BE2C (cell line): ENCODE results near the gene RPSA.
"Not testable (repeated sequence)": the region's sequence is repeated elsewhere in the genome, so short reads cannot be mapped to it uniquely, and the experiment has no call there.

Experiments used
- DNase-seq: peaks from one replicate; pipeline ENCODE4 v3.0.0-alpha.2; 2020
- H3K27me3 ChIP-seq: fragments of 250-450 bp; sonication (Bioruptor Pico); 2 replicates; pipeline ENCODE4 v1.5.1; 2020; ENCODE audit warnings: mild to moderate bottlenecking
- H3K36me3 ChIP-seq: fragments of 250-450 bp; sonication (Bioruptor Pico); 2 replicates; pipeline ENCODE4 v1.5.1; 2020; ENCODE audit warnings: mild to moderate bottlenecking
- H3K4me1 ChIP-seq: fragments of 250-450 bp; sonication (Bioruptor Pico); 2 replicates; pipeline ENCODE4 v1.5.1; 2020
- H3K4me3 ChIP-seq: 2 replicates; pipeline ENCODE4 v1.5.1; 2011; ENCODE audit warnings: low read depth, low read length
- H3K9me3 ChIP-seq: fragments of 250-450 bp; sonication (Bioruptor Pico); 2 replicates; pipeline ENCODE4 v1.5.1; 2020
- TF ChIP-seq, protein P1 (sequence below): IDR thresholded peaks from 2 replicates; pipeline ENCODE4 v1.5.1; 2012; ENCODE audit warnings: mild to moderate bottlenecking, low read depth, low read length

The RPSA gene

GRCh38 chr3:39414421-39414907 lies 7.9 kb downstream of the RPSA start:
- DNase-seq: peak; percentile 8
- TF ChIP-seq, protein P1, sequence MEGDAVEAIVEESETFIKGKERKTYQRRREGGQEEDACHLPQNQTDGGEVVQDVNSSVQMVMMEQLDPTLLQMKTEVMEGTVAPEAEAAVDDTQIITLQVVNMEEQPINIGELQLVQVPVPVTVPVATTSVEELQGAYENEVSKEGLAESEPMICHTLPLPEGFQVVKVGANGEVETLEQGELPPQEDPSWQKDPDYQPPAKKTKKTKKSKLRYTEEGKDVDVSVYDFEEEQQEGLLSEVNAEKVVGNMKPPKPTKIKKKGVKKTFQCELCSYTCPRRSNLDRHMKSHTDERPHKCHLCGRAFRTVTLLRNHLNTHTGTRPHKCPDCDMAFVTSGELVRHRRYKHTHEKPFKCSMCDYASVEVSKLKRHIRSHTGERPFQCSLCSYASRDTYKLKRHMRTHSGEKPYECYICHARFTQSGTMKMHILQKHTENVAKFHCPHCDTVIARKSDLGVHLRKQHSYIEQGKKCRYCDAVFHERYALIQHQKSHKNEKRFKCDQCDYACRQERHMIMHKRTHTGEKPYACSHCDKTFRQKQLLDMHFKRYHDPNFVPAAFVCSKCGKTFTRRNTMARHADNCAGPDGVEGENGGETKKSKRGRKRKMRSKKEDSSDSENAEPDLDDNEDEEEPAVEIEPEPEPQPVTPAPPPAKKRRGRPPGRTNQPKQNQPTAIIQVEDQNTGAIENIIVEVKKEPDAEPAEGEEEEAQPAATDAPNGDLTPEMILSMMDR: no peak
- Histone ChIP-seq H3K4me1 (peaks cover 2% of the 10 kb centered on the region; the same call in 1 of the 2 replicates), H3K9me3 (no peaks in the 10 kb centered on the region), H3K4me3 (no peak overlapping the region), H3K36me3 (peaks cover 49% of the 10 kb centered on the region), H3K27me3 (no peaks in the 10 kb centered on the region)

DNA sequence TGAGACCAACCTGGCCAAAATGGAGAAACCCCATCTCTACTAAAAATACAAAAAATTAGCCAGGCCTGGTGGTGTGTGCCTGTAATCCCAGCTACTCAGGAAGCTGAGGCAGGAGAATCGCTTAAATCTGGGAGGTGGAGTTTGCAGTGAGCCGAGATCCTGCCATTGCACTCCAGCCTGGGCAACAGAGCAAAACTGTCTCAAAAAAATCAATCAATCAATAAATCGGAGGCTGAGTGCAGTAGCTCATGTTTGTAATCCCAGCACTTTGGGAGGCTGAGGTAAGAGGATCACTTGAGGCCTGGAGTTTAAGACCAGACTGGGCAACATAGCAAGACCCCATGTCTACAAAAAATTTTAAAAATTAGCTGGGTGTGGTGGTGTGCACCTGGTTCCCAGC lies 8.8 kb downstream of the RPSA start:
- H3K4me1 ChIP-seq, H3K9me3 ChIP-seq, DNase-seq, H3K27me3 ChIP-seq, H3K4me3 ChIP-seq: not testable (repeated sequence)
- peaks cover 40% of the 10 kb centered on the region for H3K36me3 ChIP-seq

DNA sequence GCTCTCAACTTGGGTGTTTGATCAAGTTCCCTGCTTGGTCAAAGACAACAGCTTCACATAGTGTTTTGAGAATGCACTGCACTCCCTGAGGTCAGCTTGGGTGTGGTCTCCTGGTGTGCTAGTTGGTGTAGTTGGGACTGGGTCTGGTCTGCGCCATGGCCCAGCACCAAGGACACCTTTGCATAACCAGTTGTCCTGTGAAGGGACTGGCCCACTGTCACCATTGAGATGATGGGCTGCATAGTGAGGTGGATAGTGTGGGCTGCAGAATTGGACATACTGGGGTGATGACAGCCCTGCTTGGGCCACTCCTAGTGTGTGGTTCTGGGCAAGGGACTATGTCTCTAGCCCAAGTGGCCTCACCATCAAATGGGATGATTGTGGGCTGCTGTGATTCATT lies 9.5 kb downstream of the RPSA start:
- TF ChIP-seq, protein P1: no peak
- Histone ChIP-seq H3K27me3 (no peaks in the 10 kb centered on the region), H3K9me3 (no peaks in the 10 kb centered on the region), H3K36me3 (peaks cover 34% of the 10 kb centered on the region), H3K4me1 (peaks cover 2% of the 10 kb centered on the region; the same call in 1 of the 2 replicates), H3K4me3 (no peak overlapping the region)
- DNase-seq: no peak

DNA sequence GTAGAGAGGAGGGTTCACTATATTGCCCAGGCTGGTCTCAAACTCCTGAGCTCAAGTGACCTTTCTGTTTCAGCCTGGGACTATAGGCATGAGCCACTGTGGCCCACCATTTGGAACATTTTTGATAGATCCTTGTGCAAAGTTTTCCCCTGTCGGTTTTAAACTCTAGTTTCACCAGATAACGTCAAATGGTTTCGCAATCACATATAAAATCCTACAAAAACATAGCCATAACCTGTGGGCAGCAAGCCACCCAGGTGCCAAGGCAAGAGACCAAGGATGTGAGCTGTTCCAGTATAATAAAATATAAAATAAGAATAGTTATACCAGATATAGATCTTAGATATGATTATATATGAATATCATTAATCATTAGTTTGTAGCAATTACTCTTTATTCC lies 10.5 kb downstream of the RPSA start:
- H3K4me3 ChIP-seq, DNase-seq, H3K9me3 ChIP-seq, H3K4me1 ChIP-seq, H3K27me3 ChIP-seq: not testable (repeated sequence)
- peaks cover 25% of the 10 kb centered on the region for H3K36me3 ChIP-seq

DNA sequence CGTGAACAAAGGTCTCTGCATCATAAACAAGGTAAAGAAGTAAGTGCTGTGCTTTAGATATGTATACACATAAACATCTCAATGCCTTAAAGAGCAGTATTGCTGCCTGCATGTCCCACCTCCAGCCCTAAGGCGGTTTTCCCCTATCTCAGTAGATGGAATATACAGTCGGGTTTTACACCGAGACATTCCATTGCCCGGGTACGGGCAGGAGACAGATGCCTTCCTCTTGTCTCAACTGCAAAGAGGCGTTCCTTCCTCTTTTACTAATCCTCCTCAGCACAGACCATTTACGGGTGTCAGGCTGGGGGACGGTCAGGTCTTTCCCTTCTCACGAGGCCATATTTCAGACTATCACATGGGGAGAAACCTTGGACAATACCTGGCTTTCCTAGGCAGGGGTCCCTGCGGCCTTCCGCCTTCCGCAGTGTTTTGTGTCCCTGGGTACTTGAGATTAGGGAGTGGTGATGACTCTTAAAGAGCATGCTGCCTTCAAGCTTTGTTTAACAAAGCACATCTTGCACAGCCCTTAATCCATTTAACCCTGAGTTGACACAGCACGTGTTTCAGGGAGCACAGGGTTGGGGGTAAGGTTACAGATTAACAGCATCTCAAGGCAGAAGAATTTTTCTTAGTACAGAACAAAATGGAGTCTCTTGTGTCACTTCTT lies 12.2 kb downstream of the RPSA start:
- not testable (repeated sequence) for H3K9me3 ChIP-seq, DNase-seq

GRCh38 chr3:39419742-39420315 lies 13.3 kb downstream of the RPSA start:
- TF ChIP-seq, protein P1: no peak
- no peaks in the 10 kb centered on the region for H3K9me3 ChIP-seq
- H3K36me3 ChIP-seq: no peaks in the 10 kb centered on the region
- H3K27me3 ChIP-seq: no peaks in the 10 kb centered on the region
- H3K4me3 ChIP-seq: no peak overlapping the region
- no peak for DNase-seq
- H3K4me1 ChIP-seq: peaks cover 2% of the 10 kb centered on the region; the same call in 1 of the 2 replicates

More for the DNA sequence above, 12.2 kb downstream of the RPSA start:
- H3K36me3 ChIP-seq, H3K4me3 ChIP-seq, H3K4me1 ChIP-seq, H3K27me3 ChIP-seq: not testable (repeated sequence)

DNA sequence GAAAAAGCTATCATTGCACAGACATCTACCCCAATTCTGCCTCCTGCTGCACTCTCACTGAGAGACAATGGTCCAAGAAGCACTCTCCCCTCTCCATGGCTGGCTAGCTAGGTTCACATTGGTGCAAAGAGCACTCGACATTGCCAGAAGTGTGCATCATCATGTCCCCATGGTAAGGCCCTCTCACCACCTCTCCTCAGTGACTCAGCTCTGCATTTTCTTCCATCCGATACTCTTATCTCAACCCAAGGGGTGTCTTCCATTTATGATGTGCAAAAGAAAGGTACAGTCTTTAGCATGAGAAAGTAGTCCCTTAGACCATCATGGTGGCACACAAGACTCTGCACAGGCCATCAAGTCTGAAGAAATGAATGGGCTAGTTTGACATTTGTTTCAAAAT lies 14.0 kb downstream of the RPSA start:
- no peaks in the 10 kb centered on the region for H3K27me3 ChIP-seq
- TF ChIP-seq, protein P1: no peak
- H3K4me1 ChIP-seq: peaks cover 2% of the 10 kb centered on the region; the same call in 1 of the 2 replicates
- no peak overlapping the region for H3K4me3 ChIP-seq
- no peak for DNase-seq
- H3K36me3 ChIP-seq: no peaks in the 10 kb centered on the region
- H3K9me3 ChIP-seq: no peaks in the 10 kb centered on the region
